ENCODE data around the gene COX6B1.
"Not testable (repeated sequence)": the region's sequence is repeated elsewhere in the genome, so short reads cannot be mapped to it uniquely, and the experiment has no call there.

Gene COX6B1

DNA sequence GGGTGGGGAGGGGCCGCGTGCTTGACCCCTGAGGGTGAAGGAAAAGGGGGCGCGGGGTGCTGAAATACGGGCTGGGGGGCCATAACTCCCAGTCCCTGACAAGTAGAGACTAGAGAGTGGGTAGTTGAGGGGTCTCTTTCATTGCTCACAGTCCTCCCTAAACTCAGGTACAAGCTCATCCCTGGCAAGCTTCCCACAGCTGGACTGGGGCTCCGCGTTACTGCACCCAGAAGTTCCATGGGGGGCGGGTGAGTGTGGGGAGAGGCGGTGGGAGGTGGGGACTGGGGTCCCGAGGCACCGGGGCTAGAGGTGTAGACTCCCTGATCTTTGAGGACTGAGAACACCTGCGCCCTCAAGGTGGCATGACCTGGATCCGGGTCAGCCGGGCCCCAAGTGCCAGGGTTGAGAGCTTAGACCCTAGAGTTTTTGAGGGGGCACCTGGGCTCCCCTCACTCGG is 5.3 kb upstream of the COX6B1 start:
- Mint-ChIP-seq H3K27ac (peak overlapping the region; percentile 67), H3K9me3 (no peaks in the 10 kb centered on the region), H3K27me3 (no peaks in the 10 kb centered on the region), H3K4me1 (peaks cover 47% of the 10 kb centered on the region), H3K4me3 (peak overlapping the region; percentile 71), H3K36me3 (peaks cover under 1% of the 10 kb centered on the region)
- CTCF ChIA-PET, result interaction anchor here (1.4 kb wide), 1 partner anchor 69 kb away, joined by 4 read pairs; no protein-coding TSS in a partner anchor
- DNase-seq, result no peak

DNA sequence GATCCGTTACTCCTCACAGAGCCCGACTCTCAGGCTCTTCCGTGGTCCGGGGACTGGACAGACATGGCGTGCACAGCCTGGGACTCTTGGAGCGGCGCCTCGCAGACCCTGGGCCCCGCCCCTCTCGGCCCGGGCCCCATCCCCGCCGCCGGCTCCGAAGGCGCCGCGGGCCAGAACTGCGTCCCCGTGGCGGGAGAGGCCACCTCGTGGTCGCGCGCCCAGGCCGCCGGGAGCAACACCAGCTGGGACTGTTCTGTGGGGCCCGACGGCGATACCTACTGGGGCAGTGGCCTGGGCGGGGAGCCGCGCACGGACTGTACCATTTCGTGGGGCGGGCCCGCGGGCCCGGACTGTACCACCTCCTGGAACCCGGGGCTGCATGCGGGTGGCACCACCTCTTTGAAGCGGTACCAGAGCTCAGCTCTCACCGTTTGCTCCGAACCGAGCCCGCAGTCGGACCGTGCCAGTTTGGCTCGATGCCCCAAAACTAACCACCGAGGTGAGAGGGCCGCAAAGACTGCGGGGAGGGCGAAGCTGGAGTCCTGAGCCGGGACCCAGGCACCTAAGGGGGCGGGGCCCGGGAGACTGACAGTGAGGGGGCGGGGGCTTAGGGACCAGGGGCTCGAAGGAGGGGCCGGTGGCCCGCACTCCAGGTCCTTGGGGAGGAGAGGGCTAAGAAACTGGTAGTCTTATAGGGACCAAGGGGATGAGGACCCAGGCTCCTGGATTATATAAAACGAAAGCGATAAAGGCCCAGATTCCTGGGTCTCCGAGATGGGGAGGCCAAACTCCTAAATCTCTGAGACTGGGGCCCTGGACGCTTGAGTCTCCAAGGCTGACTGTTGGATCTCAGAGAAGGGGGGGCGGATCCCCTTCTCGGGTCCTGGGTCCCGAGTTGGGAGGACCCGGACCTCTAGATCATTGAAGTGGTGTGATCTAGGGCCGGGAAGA is 4.6 kb upstream of the COX6B1 start:
- Mint-ChIP-seq H3K27me3 (no peaks in the 10 kb centered on the region), H3K9me3 (no peaks in the 10 kb centered on the region), H3K36me3 (peaks cover 1% of the 10 kb centered on the region), H3K27ac (peak overlapping the region; percentile 93), H3K4me1 (peaks cover 52% of the 10 kb centered on the region), H3K4me3 (peak overlapping the region; percentile 71)
- CTCF ChIA-PET, result interaction anchor here (0.7 to 1.4 kb wide), 3 partner anchors 51 to 95 kb away, joined by 3 to 4 read pairs (median 3); no protein-coding TSS in a partner anchor
- peak; percentile 89 for DNase-seq

DNA sequence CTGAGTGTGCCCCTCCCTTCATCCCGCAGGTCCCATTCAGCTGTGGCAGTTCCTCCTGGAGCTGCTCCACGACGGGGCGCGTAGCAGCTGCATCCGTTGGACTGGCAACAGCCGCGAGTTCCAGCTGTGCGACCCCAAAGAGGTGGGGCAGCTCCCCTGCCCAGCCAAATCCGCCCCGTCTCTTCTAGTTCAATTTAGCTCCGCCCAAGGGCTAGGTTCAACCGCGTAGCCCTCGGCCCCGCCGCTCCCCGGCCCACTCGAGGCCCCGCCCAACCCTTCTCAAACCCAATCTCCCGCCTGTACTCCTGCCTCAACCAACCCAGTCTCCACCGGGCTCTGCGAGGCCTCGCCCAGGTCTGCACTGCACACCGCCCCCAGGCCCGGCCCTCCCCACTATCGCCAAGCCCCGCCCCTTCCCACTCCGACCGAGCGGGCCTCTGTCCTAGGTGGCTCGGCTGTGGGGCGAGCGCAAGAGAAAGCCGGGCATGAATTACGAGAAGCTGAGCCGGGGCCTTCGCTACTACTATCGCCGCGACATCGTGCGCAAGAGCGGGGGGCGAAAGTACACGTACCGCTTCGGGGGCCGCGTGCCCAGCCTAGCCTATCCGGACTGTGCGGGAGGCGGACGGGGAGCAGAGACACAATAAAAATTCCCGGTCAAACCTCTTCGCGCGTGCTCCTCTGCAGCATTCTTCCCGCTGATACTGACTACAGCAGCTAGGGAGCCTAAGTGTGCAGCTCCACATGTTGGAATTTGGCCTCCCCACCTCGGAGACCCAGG is 3.7 kb upstream of the COX6B1 start:
- Mint-ChIP-seq H3K27me3 (no peaks in the 10 kb centered on the region), H3K4me3 (peak overlapping the region; percentile 71), H3K36me3 (peaks cover 3% of the 10 kb centered on the region), H3K27ac (peak overlapping the region; percentile 93), H3K9me3 (no peaks in the 10 kb centered on the region), H3K4me1 (peaks cover 59% of the 10 kb centered on the region)
- CTCF ChIA-PET, result interaction anchor here (0.7 to 1.4 kb wide), 3 partner anchors 50 to 96 kb away, joined by 3 to 4 read pairs (median 3); no protein-coding TSS in a partner anchor
- DNase-seq, result peak; percentile 98

DNA sequence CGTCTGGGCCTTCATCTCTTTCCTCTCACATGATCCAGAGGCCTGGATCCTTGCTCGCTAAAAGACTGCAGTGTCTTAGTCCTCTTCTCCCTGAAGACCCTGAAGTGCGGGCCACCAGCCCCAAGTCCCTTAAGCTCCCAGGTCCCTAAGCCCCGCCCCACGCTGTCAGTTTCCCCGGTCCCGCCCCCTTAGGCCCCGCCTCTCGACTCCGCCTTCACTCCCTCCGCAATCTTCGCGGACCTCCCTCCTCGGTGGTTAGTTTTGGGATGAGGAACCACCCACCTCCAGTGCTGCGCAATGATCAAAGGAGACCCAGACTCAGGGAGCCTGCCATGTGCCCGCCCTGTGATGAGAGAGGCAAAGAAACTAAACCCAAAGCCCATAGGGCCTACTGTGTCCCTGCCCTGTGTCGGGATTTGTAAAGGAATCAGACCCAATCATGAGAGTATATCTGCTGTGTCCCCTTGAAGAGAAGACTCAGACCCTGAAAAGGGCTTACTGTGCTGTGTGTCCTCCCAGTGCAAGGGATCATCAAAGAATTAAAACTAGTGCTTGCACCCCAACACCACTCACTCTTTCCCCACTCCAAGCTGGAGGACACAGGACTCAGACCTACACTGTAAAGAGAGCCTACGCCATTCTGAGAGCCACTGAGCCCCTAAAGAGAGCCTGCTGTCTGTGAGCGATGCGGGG is 3.0 kb upstream of the COX6B1 start:
- H3K27ac Mint-ChIP-seq, result peak overlapping the region; percentile 93
- CTCF ChIA-PET, result no interaction called here
- peak; percentile 88 for DNase-seq

DNA sequence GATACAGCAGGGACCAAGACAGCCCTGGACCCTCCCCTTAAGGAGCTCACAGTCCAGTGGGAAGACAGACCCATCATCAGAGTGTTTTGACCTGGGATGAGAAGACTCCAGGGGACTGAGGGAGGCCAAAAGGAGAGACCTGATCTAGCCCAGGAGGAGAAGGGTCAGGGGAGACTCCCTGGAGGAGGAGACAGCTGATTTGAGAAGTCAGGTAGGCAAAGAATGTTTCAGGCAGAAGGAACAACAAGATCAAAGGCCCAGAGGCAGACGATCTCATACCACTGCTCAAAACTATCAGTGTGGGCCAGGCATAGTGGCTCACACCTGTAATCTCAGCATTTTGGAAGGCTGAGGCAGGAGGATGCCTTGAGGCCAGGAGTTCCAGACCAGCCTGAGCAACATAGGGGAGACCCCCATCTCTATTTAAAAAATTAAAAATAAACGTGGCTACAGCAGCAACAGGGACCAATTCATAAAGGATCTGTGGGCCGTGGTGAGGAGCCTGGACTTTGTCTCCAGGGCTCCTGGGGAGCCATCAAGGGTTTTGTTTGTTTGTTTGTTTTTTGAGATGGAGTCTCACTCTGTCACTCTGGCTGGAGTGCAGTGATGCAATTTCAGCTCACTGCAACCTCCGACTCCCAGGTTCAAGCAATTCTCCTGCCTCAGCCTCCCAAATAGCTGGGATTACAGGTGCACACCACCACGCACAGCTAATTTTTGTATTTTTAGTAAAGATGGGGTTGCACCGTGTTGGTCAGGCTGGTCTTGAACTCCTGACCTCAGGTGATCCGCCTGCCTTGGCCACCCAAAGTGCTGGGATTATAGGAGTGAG is 2.2 kb upstream of the COX6B1 start:
- CTCF ChIA-PET, result no interaction called here
- DNase-seq, result no peak
- no peaks in the 10 kb centered on the region for H3K9me3 Mint-ChIP-seq
- no peaks in the 10 kb centered on the region for H3K27me3 Mint-ChIP-seq
- no peak overlapping the region for H3K27ac Mint-ChIP-seq
- peaks cover 3% of the 10 kb centered on the region for H3K36me3 Mint-ChIP-seq
- H3K4me3 Mint-ChIP-seq, result no peak overlapping the region
- peaks cover 72% of the 10 kb centered on the region for H3K4me1 Mint-ChIP-seq

More for the DNA sequence above, 3.0 kb upstream of the COX6B1 start:
- Mint-ChIP-seq H3K9me3 (no peaks in the 10 kb centered on the region), H3K4me1 (peaks cover 64% of the 10 kb centered on the region), H3K36me3 (peaks cover 3% of the 10 kb centered on the region), H3K27me3 (no peaks in the 10 kb centered on the region), H3K4me3 (peak overlapping the region; percentile 71)

DNA sequence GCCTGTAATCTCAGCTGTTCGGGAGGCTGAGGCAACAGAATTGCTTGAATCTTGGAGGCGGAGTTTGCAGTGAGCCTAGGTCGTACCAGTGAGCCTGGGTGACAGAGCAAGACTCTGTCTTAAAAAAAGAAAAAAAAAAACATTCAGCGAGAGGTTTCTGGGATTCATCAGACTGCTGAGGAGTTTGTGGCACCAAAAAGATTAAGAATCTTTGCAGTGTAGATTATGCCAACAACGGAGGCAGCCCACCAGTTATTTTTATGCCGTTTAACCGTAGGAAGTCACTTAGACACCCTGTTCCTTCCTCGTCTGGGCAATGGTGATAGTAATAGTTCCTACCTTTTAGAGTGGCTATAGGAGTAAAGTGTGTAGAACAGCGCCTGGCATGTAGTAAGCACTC is 2.5 kb downstream of the COX6B1 start:
- DNase-seq, result no peak
- H3K4me1 Mint-ChIP-seq, result peaks cover 38% of the 10 kb centered on the region
- peak overlapping the region; percentile 15 for H3K4me3 Mint-ChIP-seq
- no peaks in the 10 kb centered on the region for H3K27me3 Mint-ChIP-seq
- peak overlapping the region; percentile 5 for H3K27ac Mint-ChIP-seq
- CTCF ChIA-PET, result no interaction called here
- no peaks in the 10 kb centered on the region for H3K9me3 Mint-ChIP-seq
- H3K36me3 Mint-ChIP-seq, result peaks cover 26% of the 10 kb centered on the region

DNA sequence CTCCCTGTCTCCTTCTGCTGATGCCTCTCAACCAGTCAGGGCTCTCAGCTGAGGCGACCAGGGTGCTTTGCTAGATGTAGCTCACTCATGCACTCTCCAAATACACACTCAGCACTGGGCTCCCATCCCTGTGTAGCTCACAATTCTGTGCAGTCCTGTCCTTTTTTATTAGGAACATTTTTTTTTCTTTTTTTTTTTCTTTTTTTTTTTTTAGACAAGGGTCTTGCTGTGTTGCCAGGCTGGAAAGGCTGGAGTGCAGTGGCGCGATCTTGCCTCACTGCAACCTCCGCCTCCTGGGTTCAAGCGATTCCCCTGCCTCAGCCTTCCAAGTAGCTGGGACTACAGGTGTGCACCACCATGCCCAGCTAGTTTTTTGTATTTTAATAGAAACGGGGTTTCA is 6.7 kb downstream of the COX6B1 start:
- H3K27ac Mint-ChIP-seq, H3K4me3 Mint-ChIP-seq, CTCF ChIA-PET, H3K27me3 Mint-ChIP-seq, H3K9me3 Mint-ChIP-seq, DNase-seq: not testable (repeated sequence)
- H3K4me1 Mint-ChIP-seq, result peaks cover 14% of the 10 kb centered on the region
- H3K36me3 Mint-ChIP-seq, result peaks cover 51% of the 10 kb centered on the region

DNA sequence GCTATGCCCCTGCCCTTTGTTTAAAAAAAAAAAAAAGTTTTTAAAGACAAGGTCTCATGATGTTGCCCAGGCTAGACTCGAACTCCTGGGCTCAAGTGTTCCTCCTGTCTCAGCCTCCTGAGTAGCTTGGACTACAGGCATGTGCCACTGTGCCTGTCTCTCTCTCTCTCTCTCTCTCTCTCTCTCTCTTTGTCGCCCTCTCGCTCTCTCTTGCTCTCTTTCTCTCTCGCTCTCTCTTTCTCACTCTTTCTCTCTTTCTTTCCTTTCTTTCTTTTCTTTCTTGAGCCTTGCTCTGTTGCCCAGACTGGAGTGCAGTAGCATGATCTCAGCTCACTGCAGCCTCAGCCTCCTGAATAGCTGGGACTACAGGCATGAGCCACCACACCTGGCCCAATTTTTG is 7.5 kb downstream of the COX6B1 start:
- peaks cover 7% of the 10 kb centered on the region for H3K4me1 Mint-ChIP-seq
- H3K27ac Mint-ChIP-seq, result no peak overlapping the region
- peaks cover 53% of the 10 kb centered on the region for H3K36me3 Mint-ChIP-seq
- CTCF ChIA-PET, result no interaction called here
- no peak overlapping the region for H3K4me3 Mint-ChIP-seq
- no peaks in the 10 kb centered on the region for H3K9me3 Mint-ChIP-seq
- H3K27me3 Mint-ChIP-seq, result no peaks in the 10 kb centered on the region
- DNase-seq, result no peak

DNA sequence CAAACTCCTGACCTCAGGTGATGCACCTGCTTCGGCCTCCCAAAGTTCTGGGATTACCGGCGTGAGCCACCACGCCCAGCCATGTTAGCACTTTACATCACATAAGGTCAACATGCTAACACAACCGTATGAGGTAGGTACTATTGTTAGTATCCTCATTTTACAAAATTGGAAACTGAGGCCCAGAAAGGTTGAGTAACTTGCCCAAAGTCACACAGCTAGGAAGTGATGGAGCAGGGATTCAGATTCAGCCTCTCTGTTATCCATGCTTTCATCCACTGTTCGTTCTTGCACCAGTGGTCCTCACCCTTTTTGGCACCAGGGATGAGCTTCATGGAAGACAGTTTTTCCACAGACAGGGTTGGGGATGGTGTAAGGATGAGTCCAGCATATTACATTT is 8.6 kb downstream of the COX6B1 start:
- peaks cover 47% of the 10 kb centered on the region for H3K36me3 Mint-ChIP-seq

DNA sequence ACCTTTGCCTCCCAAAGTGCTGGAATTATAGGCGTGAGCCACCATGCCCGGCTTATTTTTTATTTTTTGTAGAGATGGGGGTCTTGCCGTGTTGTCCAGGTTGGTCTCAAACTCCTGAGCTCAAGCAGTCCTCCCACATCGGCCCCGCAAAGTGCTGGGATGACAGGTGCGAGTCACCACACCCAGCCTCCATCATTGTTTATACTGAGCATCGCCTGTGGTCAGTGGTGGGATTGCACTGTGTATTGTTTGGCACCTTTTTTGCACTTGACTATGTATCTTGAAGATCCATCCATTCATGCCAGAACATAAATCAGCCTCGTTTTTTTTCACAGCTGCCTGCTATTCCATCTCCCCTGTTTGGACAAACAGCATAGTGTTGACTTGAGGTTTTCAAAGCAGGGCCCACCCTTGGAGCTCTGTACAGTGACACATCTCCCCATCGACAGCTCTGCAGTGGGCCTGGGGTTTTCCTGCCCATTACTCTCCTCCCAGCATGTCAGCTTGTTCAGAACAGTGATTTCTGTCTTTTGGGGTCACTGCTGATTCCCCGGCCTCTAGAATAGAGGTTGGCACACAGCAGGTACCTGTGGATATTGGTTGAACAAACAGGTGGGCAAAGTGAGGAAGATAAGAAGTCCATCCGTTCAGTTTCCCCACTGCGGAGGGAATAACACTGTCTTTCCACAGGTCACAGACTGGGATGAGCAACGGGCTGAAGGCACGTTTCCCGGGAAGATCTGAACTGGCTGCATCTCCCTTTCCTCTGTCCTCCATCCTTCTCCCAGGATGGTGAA is 10.0 kb downstream of the COX6B1 start:
- Mint-ChIP-seq H3K4me1 (no peaks in the 10 kb centered on the region), H3K4me3 (no peak overlapping the region), H3K27me3 (no peaks in the 10 kb centered on the region), H3K9me3 (no peaks in the 10 kb centered on the region), H3K36me3 (peaks cover 45% of the 10 kb centered on the region), H3K27ac (no peak overlapping the region)
- DNase-seq, result no peak
- CTCF ChIA-PET, result no interaction called here

More for the DNA sequence above, 8.6 kb downstream of the COX6B1 start:
- CTCF ChIA-PET, result no interaction called here
- Mint-ChIP-seq H3K27ac (no peak overlapping the region), H3K27me3 (no peaks in the 10 kb centered on the region), H3K4me3 (no peak overlapping the region), H3K4me1 (no peaks in the 10 kb centered on the region), H3K9me3 (no peaks in the 10 kb centered on the region)
- no peak for DNase-seq

DNA sequence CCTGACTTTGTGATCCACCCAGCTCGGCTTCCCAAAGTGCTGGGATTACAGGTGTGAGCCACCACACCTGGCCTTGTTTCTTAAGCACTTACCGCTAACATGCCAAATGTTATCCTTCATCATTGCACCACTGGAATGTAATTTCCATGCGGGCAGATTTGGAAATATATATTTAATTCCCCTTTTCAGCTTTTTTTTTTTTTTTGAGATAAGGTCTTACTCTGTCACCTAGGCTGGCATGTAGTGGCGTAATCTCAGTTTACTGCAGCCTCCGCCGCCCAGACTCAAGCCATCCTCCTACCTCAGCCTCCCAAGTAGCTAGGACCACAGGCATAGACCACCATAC is 13.8 kb downstream of the COX6B1 start:
- CTCF ChIA-PET, result no interaction called here
- Mint-ChIP-seq H3K27ac (no peak overlapping the region), H3K36me3 (peaks cover 25% of the 10 kb centered on the region), H3K4me3 (no peak overlapping the region), H3K4me1 (no peaks in the 10 kb centered on the region), H3K9me3 (no peaks in the 10 kb centered on the region), H3K27me3 (no peaks in the 10 kb centered on the region)
- DNase-seq, result no peak

DNA sequence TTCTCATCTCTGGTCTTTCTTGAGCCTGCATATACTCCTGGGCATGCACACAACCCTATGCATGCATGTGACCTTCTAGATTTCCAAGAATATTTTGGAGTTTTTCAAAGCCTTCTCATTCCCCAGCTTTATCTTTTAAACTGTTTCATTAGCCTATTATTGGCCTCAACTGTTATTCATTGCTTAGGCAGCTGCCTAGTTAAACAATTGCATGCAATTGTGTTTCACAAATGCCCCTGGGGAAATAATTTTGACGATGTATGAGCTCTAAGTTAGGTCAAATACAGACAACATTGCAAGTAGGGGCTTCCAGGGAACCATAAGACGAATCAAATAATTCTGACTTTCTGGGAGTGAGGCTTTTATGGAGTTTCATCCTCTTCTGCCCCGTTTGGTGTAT is 15.9 kb downstream of the COX6B1 start:
- Mint-ChIP-seq H3K36me3 (peaks cover 12% of the 10 kb centered on the region), H3K9me3 (no peaks in the 10 kb centered on the region), H3K27me3 (peaks cover 9% of the 10 kb centered on the region), H3K27ac (no peak overlapping the region), H3K4me1 (no peaks in the 10 kb centered on the region), H3K4me3 (no peak overlapping the region)
- no peak for DNase-seq
- CTCF ChIA-PET, result interaction anchor here (1.7 kb wide), 1 partner anchor 115 kb away, joined by 4 read pairs; no protein-coding TSS in a partner anchor

DNA sequence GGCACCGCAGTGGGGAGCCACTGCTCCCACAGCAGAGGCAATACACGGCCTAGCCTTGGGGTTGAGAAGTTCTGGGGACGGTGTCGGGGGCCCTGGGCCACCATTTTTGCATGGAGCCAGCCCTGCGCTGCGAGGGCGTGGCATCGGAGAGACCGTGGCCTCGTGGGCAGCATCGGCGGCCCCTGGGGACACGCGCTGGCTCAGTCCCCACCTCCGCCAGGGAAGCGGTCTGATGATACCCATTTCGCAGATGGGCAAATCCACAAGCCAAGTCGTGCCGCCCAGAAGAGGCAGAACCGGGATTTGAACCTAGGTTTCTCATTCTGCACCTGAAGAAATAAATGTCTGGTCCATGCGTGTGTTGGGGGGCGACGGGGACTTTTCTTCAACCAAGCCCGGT is 17.0 kb downstream of the COX6B1 start:
- CTCF ChIA-PET, result interaction anchor here (1.7 kb wide), 1 partner anchor 116 kb away, joined by 4 read pairs; no protein-coding TSS in a partner anchor
- peaks cover 7% of the 10 kb centered on the region for H3K36me3 Mint-ChIP-seq

More for the DNA sequence above, 17.0 kb downstream of the COX6B1 start:
- H3K27ac Mint-ChIP-seq, result no peak overlapping the region
- DNase-seq, result no peak
- no peaks in the 10 kb centered on the region for H3K9me3 Mint-ChIP-seq
- H3K27me3 Mint-ChIP-seq, result peaks cover 21% of the 10 kb centered on the region
- no peaks in the 10 kb centered on the region for H3K4me1 Mint-ChIP-seq
- no peak overlapping the region for H3K4me3 Mint-ChIP-seq
